Measurements from ENCODE around the gene RNU1-1.
"Not testable (repeated sequence)": the region's sequence is repeated elsewhere in the genome, so short reads cannot be mapped to it uniquely, and the experiment has no call there.

- TF ChIP-seq CTCF, POLR2A, EP300, POLR2AphosphoS5 (IDR thresholded peaks at IDR 0.05): not testable (repeated sequence)
These were observed 31.6 kb upstream of the RNU1-1 start for GRCh38 chr1:16545682-16546095.
